K562 treated with DMSO at 1 percent for 24 hours (cell line): ENCODE measurements around the gene RUFY3. TPM values are rescaled to one million over a fixed set of nuclear protein-coding genes. Genes with fewer than 3 reads are reported as not detected.

Experiments used
- total RNA-seq: library from RNA; unstranded; fragments of 300-600 nt; gene quantifications from 2 replicates; pipeline ENCODE4 v1.2.3, GENCODE V29; 2022; ENCODE audit warnings: low read depth; ENCODE audit not compliant: insufficient read depth

RUFY3 gene
- total RNA-seq: 21.9 and 23.8 TPM in 2 replicates

DNA sequence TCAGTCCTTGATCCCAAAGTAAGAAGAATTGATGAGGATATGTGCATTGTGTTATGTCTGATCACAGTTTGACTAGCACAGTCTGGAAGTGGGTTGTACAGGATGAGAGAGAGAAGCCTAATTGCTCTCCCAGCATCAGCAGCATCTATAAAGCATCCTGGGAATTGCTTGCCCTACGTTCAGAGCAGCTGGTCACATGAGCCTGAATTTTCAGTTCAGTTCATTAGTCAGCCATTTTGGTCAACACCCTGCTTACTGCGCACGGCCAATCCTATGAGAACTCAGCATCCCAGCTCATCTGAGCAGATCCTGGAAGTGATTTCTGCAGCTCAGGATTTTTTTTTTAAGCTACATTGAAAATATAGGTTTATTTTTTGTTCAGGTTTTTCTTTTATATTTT is at the start of gene RUFY3:
Gene RUFY3, plus strand, starts transcription at position 218 of the 400 bp plus-strand sequence. CDS start 610 bp downstream, outside the sequence.

DNA sequence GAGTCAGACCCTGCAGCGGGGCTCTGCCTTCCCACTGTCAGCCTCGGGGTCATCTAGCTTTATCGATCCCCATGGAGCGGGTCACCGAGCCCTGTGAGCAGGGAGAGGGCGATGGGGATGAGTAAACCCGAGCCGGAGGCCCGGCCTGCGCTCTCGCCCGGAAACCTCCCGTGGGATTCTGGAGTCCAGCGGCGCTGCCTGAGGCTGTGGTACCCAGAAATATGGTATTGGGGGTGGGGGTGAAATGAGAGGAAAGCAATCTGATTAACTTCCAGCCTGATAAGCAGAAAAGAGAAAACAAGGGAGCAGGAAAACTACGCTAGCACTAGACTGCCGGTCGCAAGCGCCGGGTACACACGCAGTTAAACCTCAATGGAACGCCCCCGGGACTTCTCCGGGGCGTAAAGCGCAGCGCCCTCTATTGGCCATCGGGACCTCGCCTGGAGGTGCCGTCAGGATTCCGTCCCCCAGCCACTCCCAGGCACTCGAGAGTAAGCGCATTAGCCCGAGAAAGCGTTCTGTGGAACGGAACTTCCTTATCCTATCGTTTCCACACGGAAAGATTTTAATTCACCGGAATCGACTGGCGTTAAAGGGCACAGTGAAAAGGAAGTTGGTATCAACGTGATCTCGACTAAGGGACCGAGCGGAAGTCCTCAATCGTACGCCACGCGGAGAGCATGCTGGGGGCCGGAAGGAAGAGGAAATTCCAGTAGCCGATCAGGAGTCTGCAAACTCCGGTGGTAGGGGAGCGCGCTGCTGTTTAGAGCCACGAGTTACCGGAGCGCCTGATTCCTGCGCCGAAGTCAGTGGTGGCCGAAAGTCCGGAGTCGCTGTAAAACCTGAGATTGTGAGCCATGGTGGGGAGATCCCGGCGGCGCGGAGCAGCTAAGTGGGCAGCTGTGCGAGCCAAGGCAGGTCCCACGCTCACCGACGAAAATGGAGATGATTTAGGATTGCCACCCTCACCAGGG is 33.7 kb upstream of the RUFY3 start, which contains the start of gene UTP3:
Gene UTP3, plus strand, starts transcription at position 712 of the 974 bp plus-strand sequence. Its CDS starts 146 bp downstream, at position 858.

GRCh38 chr4:70839589-70840093 is 117.9 kb downstream of the RUFY3 start, which contains the start of gene GRSF1:
Gene GRSF1, minus strand, starts transcription at chr4:70839890. Its CDS starts 63 bp downstream, at chr4:70839827.

Other genes with a start within 250 kb of the RUFY3 start
- not detected in 2 replicates for gene MUC7, start 249.8 kb upstream of the RUFY3 start, total RNA-seq
- gene AMTN, start 203.4 kb upstream of the RUFY3 start, total RNA-seq: not detected in 2 replicates
- not detected in 2 replicates for gene AMBN, start 129.7 kb upstream of the RUFY3 start, total RNA-seq
- not detected in 2 replicates for gene ENAM, start 93.2 kb upstream of the RUFY3 start, total RNA-seq
- not detected in 2 replicates for gene JCHAIN, start 55.5 kb upstream of the RUFY3 start, total RNA-seq
- 19.8 and 23.2 TPM in 2 replicates for gene UTP3, start 33.4 kb upstream of the RUFY3 start, total RNA-seq
- 35.0 and 39.5 TPM in 2 replicates for gene GRSF1, start 117.9 kb downstream of the RUFY3 start, total RNA-seq
- 10.1 and 11.6 TPM in 2 replicates for gene MOB1B, start 180.4 kb downstream of the RUFY3 start, total RNA-seq